SK-N-SH (cell line): ENCODE measurements around the gene ACVR1B. TPM values are rescaled to one million over a fixed set of nuclear protein-coding genes. Genes with fewer than 3 reads are reported as not detected.
A peak's percentile ranks its signal among the peaks of the same experiment; 100 is the strongest.

Source experiments
- CTCF ChIA-PET: fragments of 300-600, 350-600 bp; formaldehyde crosslinking; extraction: SDS; loops from one replicate; lab custom pipeline; 2021; lab: Yijun Ruan, JAX
- POLR2A ChIA-PET: fragments of 350-600 bp; sonication (Branson Sonifier 250); formaldehyde crosslinking; extraction: SDS; loops from one replicate; lab custom pipeline; 2020; ENCODE audit warnings: antibody characterized with exemption, inconsistent platforms; lab: Yijun Ruan, JAX
- DNase-seq: peaks from one replicate; pipeline ENCODE4 v3.0.0; 2012
- H2AFZ ChIP-seq: fragments of 200-600 bp; sonication (generic); 2 replicates; pipeline ENCODE4 v1.8.1; 2016; ENCODE audit warnings: antibody characterized with exemption, mild to moderate bottlenecking, low read depth
- H3F3A ChIP-seq: fragments of 200-600 bp; sonication (generic); replicated peaks from 2 replicates; pipeline ENCODE3; 2016; ENCODE audit warnings: antibody characterized with exemption, mild to moderate bottlenecking; ENCODE audit not compliant: insufficient read depth
- H3K27ac ChIP-seq, 2 experiments: fragments of 200-500 bp in 1 of 2; fragments of 200-600 bp in 1 of 2; sonication (Bioruptor generic) in 1 of 2; sonication (generic), shearing (Covaris generic) in 1 of 2; 2 replicates each; pipeline versions ENCODE4 v1.5.1 to v1.6.1; 2014 to 2016; ENCODE audit warnings: low read depth in 2 of 2, inconsistent platforms in 1 of 2, low read length in 1 of 2, mild to moderate bottlenecking in 1 of 2, mixed read lengths in 1 of 2
- H3K27me3 ChIP-seq: fragments of 200-600 bp; sonication (generic), shearing (Covaris generic); 2 replicates; pipeline ENCODE4 v1.6.1; 2016; ENCODE audit warnings: mixed run types; ENCODE audit not compliant: insufficient read depth
- H3K36me3 ChIP-seq, 2 experiments: fragments of 200-500 bp in 1 of 2; fragments of 200-600 bp in 1 of 2; sonication (Bioruptor generic) in 1 of 2; sonication (generic) in 1 of 2; replicated peaks in 1 of 2; 2 replicates each; pipeline versions ENCODE3 to v1.5.1; 2014 to 2016; ENCODE audit warnings: low read length in 1 of 2, mild to moderate bottlenecking in 1 of 2; ENCODE audit not compliant: insufficient read depth in 2 of 2, control insufficient read depth in 1 of 2
- H3K4me1 ChIP-seq, 2 experiments: fragments of 200-500 bp in 1 of 2; fragments of 200-600 bp in 1 of 2; sonication (Bioruptor generic) in 1 of 2; sonication (generic), shearing (Covaris generic) in 1 of 2; 2 replicates each; pipeline versions ENCODE4 v1.5.1 to v1.6.1; 2014 to 2016; ENCODE audit warnings: low read depth in 1 of 2, low read length in 1 of 2, mixed run types in 1 of 2; ENCODE audit not compliant: insufficient read depth in 2 of 2, control insufficient read depth in 1 of 2
- H3K4me2 ChIP-seq: fragments of 200-600 bp; sonication (generic), shearing (Covaris generic); 2 replicates; pipeline ENCODE4 v1.6.1; 2017; ENCODE audit warnings: mixed run types
- H3K4me3 ChIP-seq, 2 experiments: fragments of 200-500 bp in 1 of 2; fragments of 200-600 bp in 1 of 2; sonication (Bioruptor generic) in 1 of 2; sonication (generic), shearing (Covaris generic) in 1 of 2; 2 replicates each; pipeline versions ENCODE4 v1.5.1 to v1.8.1; 2014 to 2016; ENCODE audit warnings: low read depth in 2 of 2, inconsistent platforms in 1 of 2, low read length in 1 of 2, mild to moderate bottlenecking in 1 of 2, mixed read lengths in 1 of 2, moderate library complexity in 1 of 2
- H3K79me2 ChIP-seq: fragments of 200-600 bp; sonication (generic); 2 replicates; pipeline ENCODE4 v1.8.1; 2017; ENCODE audit warnings: mild to moderate bottlenecking; ENCODE audit not compliant: insufficient read depth
- H3K9ac ChIP-seq: fragments of 200-600 bp; sonication (generic); 2 replicates; pipeline ENCODE4 v1.6.1; 2017; ENCODE audit warnings: mixed run types
- H3K9me2 ChIP-seq: fragments of 200-600 bp; sonication (generic); 2 replicates; pipeline ENCODE4 v1.6.1; 2017; ENCODE audit warnings: mixed run types
- H3K9me3 ChIP-seq: fragments of 200-600 bp; sonication (generic); 2 replicates; pipeline ENCODE4 v1.6.1; 2017; ENCODE audit warnings: mixed run types, mild to moderate bottlenecking, moderate library complexity
- H4K20me1 ChIP-seq: fragments of 200-600 bp; sonication (generic); 2 replicates; pipeline ENCODE4 v1.6.1; 2017; ENCODE audit warnings: mild to moderate bottlenecking, mixed run types; ENCODE audit not compliant: insufficient read depth
- ELF1 ChIP-seq: IDR thresholded peaks from 2 replicates; pipeline ENCODE4 v1.4.0; 2012
- EZH2phosphoT487 ChIP-seq: fragments of 200-600 bp; sonication (generic); IDR thresholded peaks from 2 replicates; pipeline ENCODE4 v1.6.1; 2017; ENCODE audit warnings: low read depth, mixed run types, mild to moderate bottlenecking, antibody characterized with exemption, moderate library complexity, borderline replicate concordance
- FOSL2 ChIP-seq: IDR thresholded peaks from 2 replicates; pipeline ENCODE4 v1.4.0; 2012; ENCODE audit warnings: low read depth, mild to moderate bottlenecking, moderate library complexity, borderline replicate concordance
- FOXM1 ChIP-seq: IDR thresholded peaks from 2 replicates; pipeline ENCODE4 v1.4.0; 2012; ENCODE audit warnings: low read depth, mild to moderate bottlenecking
- GABPA ChIP-seq: IDR thresholded peaks from 2 replicates; pipeline ENCODE4 v1.4.0; 2012; ENCODE audit warnings: low read depth, mild to moderate bottlenecking
- IRF3 ChIP-seq: fragments of 150-350 bp; IDR thresholded peaks from 2 replicates; pipeline ENCODE4 v1.6.1; 2016; ENCODE audit warnings: mild to moderate bottlenecking, low read depth, low read length
- JUND ChIP-seq: IDR thresholded peaks from 2 replicates; pipeline ENCODE4 v1.4.0; 2012
- MXI1 ChIP-seq: IDR thresholded peaks from 2 replicates; pipeline ENCODE4 v1.6.1; 2012; ENCODE audit warnings: mild to moderate bottlenecking, low read depth, low read length, improper control_type of control experiment
- NRF1 ChIP-seq: IDR thresholded peaks from 2 replicates; pipeline ENCODE4 v1.6.1; 2012; ENCODE audit warnings: low read depth, mild to moderate bottlenecking, low read length
- POLR2AphosphoS5 ChIP-seq: IDR thresholded peaks from 2 replicates; pipeline ENCODE4 v1.6.1; 2012; ENCODE audit warnings: low read depth, low read length
- RAD21 ChIP-seq: IDR thresholded peaks from 2 replicates; pipeline ENCODE4 v1.6.1; 2012; ENCODE audit warnings: mild to moderate bottlenecking, low read length
- REST ChIP-seq: IDR thresholded peaks from 2 replicates; pipeline ENCODE4 v1.6.1; 2012; ENCODE audit warnings: mild to moderate bottlenecking, low read depth, low read length, moderate library complexity
- RFX5 ChIP-seq: IDR thresholded peaks from 2 replicates; pipeline ENCODE4 v1.6.1; 2012; ENCODE audit warnings: mild to moderate bottlenecking, improper control_type of control experiment, low read length
- RXRA ChIP-seq: IDR thresholded peaks from 2 replicates; pipeline ENCODE4 v1.4.0; 2012; ENCODE audit warnings: low read depth, mild to moderate bottlenecking, borderline replicate concordance
- SIN3A ChIP-seq: IDR thresholded peaks from 2 replicates; pipeline ENCODE4 v1.6.1; 2012; ENCODE audit warnings: low read depth, mild to moderate bottlenecking, low read length, moderate library complexity, borderline replicate concordance
- SMC3 ChIP-seq: IDR thresholded peaks from 2 replicates; pipeline ENCODE4 v1.6.1; 2012; ENCODE audit warnings: low read depth, low read length, improper control_type of control experiment
- TAF1 ChIP-seq: IDR thresholded peaks from 2 replicates; pipeline ENCODE4 v1.6.1; 2012; ENCODE audit warnings: low read depth, mild to moderate bottlenecking, low read length, moderate library complexity, borderline replicate concordance
- YY1 ChIP-seq: IDR thresholded peaks from 2 replicates; pipeline ENCODE4 v1.4.0; 2012; ENCODE audit warnings: low read depth, mild to moderate bottlenecking
- WGBS: methylation state at CpG from one replicate; pipeline ENCODE4 v1.1.6; 2017; ENCODE audit warnings: low lambda C conversion rate; 5-methylcytosine and 5-hydroxymethylcytosine counted together
- polyA plus RNA-seq, 3 experiments: library from polyadenylated mRNA; depleted of rRNA; stranded (reverse); fragments of >200 nt; gene quantifications; 2 replicates each; pipeline ENCODE4 v1.2.3, GENCODE V29; 2012
- TF ChIP-seq, protein P1 (sequence below): fragments of 200-600 bp; sonication (generic); IDR thresholded peaks from 2 replicates; pipeline ENCODE4 v1.6.1; 2017; ENCODE audit warnings: antibody characterized with exemption, mild to moderate bottlenecking, moderate library complexity
- TF ChIP-seq, protein P2 (sequence below): IDR thresholded peaks from 2 replicates; pipeline ENCODE4 v1.4.0; 2012; ENCODE audit warnings: low read depth
- TF ChIP-seq, protein P3 (sequence below): IDR thresholded peaks from 2 replicates; pipeline ENCODE4 v1.4.0; 2012; ENCODE audit warnings: low read depth, borderline replicate concordance
- TF ChIP-seq, protein P4 (sequence below): IDR thresholded peaks from 2 replicates; pipeline ENCODE4; 2012

The ACVR1B gene
- polyA plus RNA-seq, 1 of the 3 experiments (the other 2 are of a cell fraction): 12.1 TPM

DNA sequence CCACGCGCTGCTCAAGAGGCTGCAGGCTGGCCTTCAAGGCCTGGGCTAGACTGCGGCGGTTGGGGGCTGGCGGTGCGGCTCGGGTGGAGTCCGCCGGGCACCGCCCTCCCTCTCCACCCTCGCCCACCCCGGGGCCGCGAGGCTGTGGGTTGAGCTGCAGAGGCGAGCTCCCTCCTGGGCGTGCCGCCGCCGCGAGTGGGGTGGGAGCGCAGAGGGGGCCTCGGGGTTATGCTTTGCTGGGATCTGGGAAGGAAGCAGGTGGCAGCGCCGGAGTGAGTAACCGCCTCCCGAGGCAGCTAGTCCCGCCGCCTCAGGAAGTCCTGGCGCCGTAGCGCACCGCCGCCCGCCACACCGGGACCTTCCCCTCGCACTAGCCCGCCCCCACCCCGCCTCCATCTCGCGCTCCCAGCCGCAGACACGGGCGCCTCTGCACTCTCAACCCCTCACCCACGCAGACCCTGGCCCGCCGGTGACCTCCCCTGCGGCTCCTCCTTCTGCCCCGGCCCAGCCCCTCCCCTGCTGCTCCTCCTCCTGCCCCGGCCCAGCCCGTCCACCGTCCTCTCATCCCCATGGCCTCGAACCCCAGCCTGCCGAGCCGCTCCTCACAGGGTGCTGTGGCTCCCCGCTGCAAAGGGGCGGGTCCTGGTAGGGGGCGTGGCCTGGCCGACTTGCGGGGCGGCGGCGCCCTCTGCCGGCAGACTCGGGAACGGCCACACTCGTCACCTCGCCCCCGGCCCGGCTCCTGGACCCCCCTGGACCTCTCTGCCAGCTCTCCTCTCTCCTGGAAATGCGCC is 71.9 kb downstream of the ACVR1B start:
- no peaks in the 10 kb centered on the region for H3F3A ChIP-seq
- no peaks in the 10 kb centered on the region for H3K27me3 ChIP-seq
- H3K27ac ChIP-seq: peak overlapping the region in 1 of 2 experiments; percentile 12; a peak in 1 of 4 replicates
- H3K4me2 ChIP-seq: peak overlapping the region; percentile 87
- ChIA-PET POLR2A (interaction anchor here (0.5 to 2.5 kb wide), 8 partner anchors 9 to 86 kb away, joined by 3 to 12 read pairs (median 4); partner anchors contain the start of gene TAMALIN), CTCF (interaction anchor here (0.6 to 30.2 kb wide), 39 partner anchors 8 to 1423 kb away, joined by 3 to 949 read pairs (median 4); partner anchors contain the start of genes ACVR1B, ANKRD33, ATG101 and NR4A1)
- H3K9me2 ChIP-seq: no peaks in the 10 kb centered on the region
- DNase-seq: peak; percentile 96
- H2AFZ ChIP-seq: peak overlapping the region; percentile 96
- H3K4me3 ChIP-seq: peak overlapping the region; percentile 49 to 66
- H3K4me1 ChIP-seq: peaks cover 5 to 23% of the 10 kb centered on the region in 2 experiments; a peak in 1 of 4 replicates
- no peaks in the 10 kb centered on the region for H3K79me2 ChIP-seq
- WGBS: 2% methylated on average over 17 of the region's 70 CpGs
- peak overlapping the region; percentile 52; the same call in 1 of the 2 replicates for H3K9ac ChIP-seq
- H3K9me3 ChIP-seq: no peaks in the 10 kb centered on the region
- H3K36me3 ChIP-seq: no peaks in the 10 kb centered on the region
- no peaks in the 10 kb centered on the region for H4K20me1 ChIP-seq
- no peak for TF ChIP-seq FOXM1
- no peak for TF ChIP-seq SIN3A
- TF ChIP-seq YY1: no peak
- TF ChIP-seq, protein P1, sequence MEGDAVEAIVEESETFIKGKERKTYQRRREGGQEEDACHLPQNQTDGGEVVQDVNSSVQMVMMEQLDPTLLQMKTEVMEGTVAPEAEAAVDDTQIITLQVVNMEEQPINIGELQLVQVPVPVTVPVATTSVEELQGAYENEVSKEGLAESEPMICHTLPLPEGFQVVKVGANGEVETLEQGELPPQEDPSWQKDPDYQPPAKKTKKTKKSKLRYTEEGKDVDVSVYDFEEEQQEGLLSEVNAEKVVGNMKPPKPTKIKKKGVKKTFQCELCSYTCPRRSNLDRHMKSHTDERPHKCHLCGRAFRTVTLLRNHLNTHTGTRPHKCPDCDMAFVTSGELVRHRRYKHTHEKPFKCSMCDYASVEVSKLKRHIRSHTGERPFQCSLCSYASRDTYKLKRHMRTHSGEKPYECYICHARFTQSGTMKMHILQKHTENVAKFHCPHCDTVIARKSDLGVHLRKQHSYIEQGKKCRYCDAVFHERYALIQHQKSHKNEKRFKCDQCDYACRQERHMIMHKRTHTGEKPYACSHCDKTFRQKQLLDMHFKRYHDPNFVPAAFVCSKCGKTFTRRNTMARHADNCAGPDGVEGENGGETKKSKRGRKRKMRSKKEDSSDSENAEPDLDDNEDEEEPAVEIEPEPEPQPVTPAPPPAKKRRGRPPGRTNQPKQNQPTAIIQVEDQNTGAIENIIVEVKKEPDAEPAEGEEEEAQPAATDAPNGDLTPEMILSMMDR: peak; percentile 90
- TF ChIP-seq, protein P2, sequence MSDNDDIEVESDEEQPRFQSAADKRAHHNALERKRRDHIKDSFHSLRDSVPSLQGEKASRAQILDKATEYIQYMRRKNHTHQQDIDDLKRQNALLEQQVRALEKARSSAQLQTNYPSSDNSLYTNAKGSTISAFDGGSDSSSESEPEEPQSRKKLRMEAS: peak; percentile 40; the same call in 1 of the 2 replicates
- no peak for TF ChIP-seq RFX5
- TF ChIP-seq ELF1: no peak
- TF ChIP-seq REST: no peak
- no peak for TF ChIP-seq POLR2AphosphoS5
- TF ChIP-seq TAF1: no peak
- no peak for TF ChIP-seq RXRA
- no peak for TF ChIP-seq FOSL2
- no peak for TF ChIP-seq GABPA
- TF ChIP-seq IRF3: no peak
- TF ChIP-seq SMC3: peak; percentile 80
- no peak for TF ChIP-seq JUND
- TF ChIP-seq, protein P3, sequence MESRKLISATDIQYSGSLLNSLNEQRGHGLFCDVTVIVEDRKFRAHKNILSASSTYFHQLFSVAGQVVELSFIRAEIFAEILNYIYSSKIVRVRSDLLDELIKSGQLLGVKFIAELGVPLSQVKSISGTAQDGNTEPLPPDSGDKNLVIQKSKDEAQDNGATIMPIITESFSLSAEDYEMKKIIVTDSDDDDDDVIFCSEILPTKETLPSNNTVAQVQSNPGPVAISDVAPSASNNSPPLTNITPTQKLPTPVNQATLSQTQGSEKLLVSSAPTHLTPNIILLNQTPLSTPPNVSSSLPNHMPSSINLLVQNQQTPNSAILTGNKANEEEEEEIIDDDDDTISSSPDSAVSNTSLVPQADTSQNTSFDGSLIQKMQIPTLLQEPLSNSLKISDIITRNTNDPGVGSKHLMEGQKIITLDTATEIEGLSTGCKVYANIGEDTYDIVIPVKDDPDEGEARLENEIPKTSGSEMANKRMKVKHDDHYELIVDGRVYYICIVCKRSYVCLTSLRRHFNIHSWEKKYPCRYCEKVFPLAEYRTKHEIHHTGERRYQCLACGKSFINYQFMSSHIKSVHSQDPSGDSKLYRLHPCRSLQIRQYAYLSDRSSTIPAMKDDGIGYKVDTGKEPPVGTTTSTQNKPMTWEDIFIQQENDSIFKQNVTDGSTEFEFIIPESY: no peak
- TF ChIP-seq EZH2phosphoT487: no peak
- TF ChIP-seq MXI1: peak; percentile 24; the same call in 1 of the 2 replicates
- peak; percentile 80 for TF ChIP-seq RAD21
- TF ChIP-seq NRF1: no peak
- TF ChIP-seq, protein P4, sequence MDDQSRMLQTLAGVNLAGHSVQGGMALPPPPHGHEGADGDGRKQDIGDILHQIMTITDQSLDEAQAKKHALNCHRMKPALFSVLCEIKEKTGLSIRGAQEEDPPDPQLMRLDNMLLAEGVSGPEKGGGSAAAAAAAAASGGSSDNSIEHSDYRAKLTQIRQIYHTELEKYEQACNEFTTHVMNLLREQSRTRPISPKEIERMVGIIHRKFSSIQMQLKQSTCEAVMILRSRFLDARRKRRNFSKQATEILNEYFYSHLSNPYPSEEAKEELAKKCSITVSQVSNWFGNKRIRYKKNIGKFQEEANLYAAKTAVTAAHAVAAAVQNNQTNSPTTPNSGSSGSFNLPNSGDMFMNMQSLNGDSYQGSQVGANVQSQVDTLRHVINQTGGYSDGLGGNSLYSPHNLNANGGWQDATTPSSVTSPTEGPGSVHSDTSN: no peak
